Right forelimb (tissue), 1 donor: ENCODE results near the gene KCNS3.

Source experiments
- DNase-seq: peaks from one replicate; pipeline ENCODE4 v3.0.0-alpha.2; 2018

The KCNS3 gene

GRCh38 chr2:17878281-17879136 is at the start of gene KCNS3:
TSS of gene KCNS3 (plus strand) at chr2:17878667. CDS start at chr2:17931009, 52,342 bp downstream.
- peak; percentile 54 for DNase-seq

GRCh38 chr2:17830053-17831034 is 48.1 kb upstream of the KCNS3 start:
- DNase-seq, result peak; percentile 84

- no peak for DNase-seq
These were observed 43.0 kb upstream of the KCNS3 start for GRCh38 chr2:17835516-17835915.

- no peak for DNase-seq
These were observed 38.5 kb upstream of the KCNS3 start for GRCh38 chr2:17839959-17840358.

GRCh38 chr2:17843457-17843856 is 35.0 kb upstream of the KCNS3 start:
- no peak for DNase-seq

GRCh38 chr2:17845806-17846205 is 32.7 kb upstream of the KCNS3 start:
- DNase-seq, result no peak

- DNase-seq, result no peak
These were observed 31.8 kb upstream of the KCNS3 start for GRCh38 chr2:17846676-17847075.

- no peak for DNase-seq
These were observed 31.2 kb upstream of the KCNS3 start for GRCh38 chr2:17847236-17847635.

- no peak for DNase-seq
These were observed 29.2 kb upstream of the KCNS3 start for GRCh38 chr2:17849275-17849674.

GRCh38 chr2:17850151-17850550 is 28.3 kb upstream of the KCNS3 start:
- DNase-seq, result no peak

GRCh38 chr2:17851731-17852585 is 26.5 kb upstream of the KCNS3 start:
- peak; percentile 73 for DNase-seq

- no peak for DNase-seq
These were observed 24.7 kb upstream of the KCNS3 start for GRCh38 chr2:17853799-17854198.

- no peak for DNase-seq
These were observed 21.4 kb upstream of the KCNS3 start for GRCh38 chr2:17857021-17857420.

- no peak for DNase-seq
These were observed 20.4 kb upstream of the KCNS3 start for GRCh38 chr2:17858064-17858463.

GRCh38 chr2:17863539-17863938 is 14.9 kb upstream of the KCNS3 start:
- no peak for DNase-seq

GRCh38 chr2:17864676-17865075 is 13.8 kb upstream of the KCNS3 start:
- DNase-seq, result no peak

GRCh38 chr2:17867133-17867532 is 11.3 kb upstream of the KCNS3 start:
- no peak for DNase-seq

GRCh38 chr2:17869128-17869527 is 9.3 kb upstream of the KCNS3 start:
- DNase-seq, result no peak

- no peak for DNase-seq
These were observed 6.8 kb upstream of the KCNS3 start for GRCh38 chr2:17871639-17872038.

- DNase-seq, result no peak
These were observed 5.4 kb upstream of the KCNS3 start for GRCh38 chr2:17873021-17873420.

- no peak for DNase-seq
These were observed 1.9 kb upstream of the KCNS3 start for GRCh38 chr2:17876590-17876989.

- peak; percentile 48 for DNase-seq
These were observed 621 bp upstream of the KCNS3 start for GRCh38 chr2:17877811-17878280.
